Pancreas (tissue), 10 donors: Measurements from ENCODE around the gene BCR. TPM values are rescaled to one million over a fixed set of nuclear protein-coding genes. Genes with fewer than 3 reads are reported as not detected.

Source experiments
- ATAC-seq, 4 donors: fragments of 200-7000 bp; cut with Tn5 transposase; one replicate each; pipeline versions ENCODE4 v1.8.0 to v1.9.1; 2020; ENCODE audit warnings: mild to moderate bottlenecking in 4 of 4, moderate library complexity in 4 of 4
- DNase-seq, 6 donors: peaks; one replicate each; pipeline ENCODE4 v3.0.0-alpha.2; 2020
- FAIRE-seq: peaks from 2 replicates; lab custom pipeline; 2012; peaks lifted over from hg19 to GRCh38; lab: Jason Lieb, UNC
- H3K27ac ChIP-seq, 4 donors: fragments of 200-600 bp; sonication (generic); 1 replicate in 3 of 4; 2 replicates in 1 of 4; pipeline versions ENCODE4 v1.5.0 to v1.8.0; 2020
- H3K27me3 ChIP-seq, 4 donors: fragments of 200-600 bp; one replicate each; pipeline ENCODE4 v1.8.0; 2021
- H3K36me3 ChIP-seq, 3 donors: fragments of 200-600 bp; sonication (generic) in 1 of 3; one replicate each; pipeline versions ENCODE4 v1.5.0 to v1.8.0; 2020 to 2021
- H3K4me1 ChIP-seq, 3 donors: fragments of 200-600 bp; one replicate each; pipeline ENCODE4 v1.8.0; 2021
- H3K4me3 ChIP-seq, 4 donors: fragments of 200-600 bp; sonication (generic) in 2 of 4; one replicate each; pipeline versions ENCODE4 v1.5.0 to v1.8.0; 2020 to 2021
- H3K9me3 ChIP-seq, 4 donors: fragments of 200-600 bp; one replicate each; pipeline ENCODE4 v1.8.0; 2021
- WGBS, 2 donors: extraction: QIAGEN DNeasy Blood & Tissue Kit; methylation state at CpG; one replicate each; pipeline ENCODE4 v1.1.7; 2013; 5-methylcytosine and 5-hydroxymethylcytosine counted together
- intact Hi-C, 3 donors: fragments of 100-400 bp; cut with DNase I; formaldehyde crosslinking; loops; one replicate each; pipeline versions ENCODE4 v1.11.1 to v1.14.2; 2022
- polyA plus RNA-seq, 2 donors: library from polyadenylated mRNA; stranded (reverse); fragments of 200-250 nt; gene quantifications; one replicate each; pipeline ENCODE4 v1.2.3, GENCODE V29; 2013
- total RNA-seq, 6 donors: library from RNA; stranded (reverse); fragmentation: NEBNext Ultra II Directional in 4 of 6; extraction: Animal tissue kit (Norgen Biotek cat#: 25700) in 4 of 6; gene quantifications; one replicate each; pipeline versions ENCODE4 v1.2.1 to v1.2.4, GENCODE V29; 2021 to 2023
- TF ChIP-seq, protein P1 (sequence below), 4 donors: fragments of 200-600 bp; sonication (generic) in 3 of 4; IDR thresholded peaks; one replicate each; pipeline versions ENCODE4 v1.5.0 to v1.8.0; 2021; ENCODE audit warnings: antibody characterized with exemption in 4 of 4
- donor health status: healthy with polysubstance abuse.
- donor health status: DM: no; HTN: no; CAD: no; lungs with moderate emphysema.
- donor health status: DM: no; HTN: no; CAD: no.
- donor health status: control.
- donor health status: control.
- donor health status: Bipolar disorder and iron deficiency.
- donor health status: DM: yes; HTN: yes; CAD: no.
- donor health status: DM: no; HTN: no; CAD: no.
- donor health status: DM: no; HTN: no; CAD: no.
- donor health status: DM: yes; HTN: yes; CAD: no.

BCR gene
- total and polyA plus RNA-seq, 8 donors = 15.5 to 35.9 (median 18.1) TPM

GRCh38 chr22:23276656-23277582 lies 96.6 kb downstream of the BCR start:
- intact Hi-C loops = no loop called here
- Histone ChIP-seq H3K9me3 (no peaks in the 10 kb centered on the region), H3K36me3 (peaks cover 0 to 26% (median 2%) of the 10 kb centered on the region in 3 donors), H3K4me1 (peaks cover 0 to 11% (median 10%) of the 10 kb centered on the region in 3 donors), H3K27ac (no peak overlapping the region), H3K4me3 (no peak overlapping the region), H3K27me3 (no peaks in the 10 kb centered on the region)
- ATAC-seq (no peak), FAIRE-seq (no peak), DNase-seq (no peak)
- WGBS, 2 donors = 88 to 91% methylated on average over 20 of the region's 20 CpGs
- TF ChIP-seq, protein P1, sequence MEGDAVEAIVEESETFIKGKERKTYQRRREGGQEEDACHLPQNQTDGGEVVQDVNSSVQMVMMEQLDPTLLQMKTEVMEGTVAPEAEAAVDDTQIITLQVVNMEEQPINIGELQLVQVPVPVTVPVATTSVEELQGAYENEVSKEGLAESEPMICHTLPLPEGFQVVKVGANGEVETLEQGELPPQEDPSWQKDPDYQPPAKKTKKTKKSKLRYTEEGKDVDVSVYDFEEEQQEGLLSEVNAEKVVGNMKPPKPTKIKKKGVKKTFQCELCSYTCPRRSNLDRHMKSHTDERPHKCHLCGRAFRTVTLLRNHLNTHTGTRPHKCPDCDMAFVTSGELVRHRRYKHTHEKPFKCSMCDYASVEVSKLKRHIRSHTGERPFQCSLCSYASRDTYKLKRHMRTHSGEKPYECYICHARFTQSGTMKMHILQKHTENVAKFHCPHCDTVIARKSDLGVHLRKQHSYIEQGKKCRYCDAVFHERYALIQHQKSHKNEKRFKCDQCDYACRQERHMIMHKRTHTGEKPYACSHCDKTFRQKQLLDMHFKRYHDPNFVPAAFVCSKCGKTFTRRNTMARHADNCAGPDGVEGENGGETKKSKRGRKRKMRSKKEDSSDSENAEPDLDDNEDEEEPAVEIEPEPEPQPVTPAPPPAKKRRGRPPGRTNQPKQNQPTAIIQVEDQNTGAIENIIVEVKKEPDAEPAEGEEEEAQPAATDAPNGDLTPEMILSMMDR (IDR thresholded peaks at IDR 0.05) = no peak

DNA sequence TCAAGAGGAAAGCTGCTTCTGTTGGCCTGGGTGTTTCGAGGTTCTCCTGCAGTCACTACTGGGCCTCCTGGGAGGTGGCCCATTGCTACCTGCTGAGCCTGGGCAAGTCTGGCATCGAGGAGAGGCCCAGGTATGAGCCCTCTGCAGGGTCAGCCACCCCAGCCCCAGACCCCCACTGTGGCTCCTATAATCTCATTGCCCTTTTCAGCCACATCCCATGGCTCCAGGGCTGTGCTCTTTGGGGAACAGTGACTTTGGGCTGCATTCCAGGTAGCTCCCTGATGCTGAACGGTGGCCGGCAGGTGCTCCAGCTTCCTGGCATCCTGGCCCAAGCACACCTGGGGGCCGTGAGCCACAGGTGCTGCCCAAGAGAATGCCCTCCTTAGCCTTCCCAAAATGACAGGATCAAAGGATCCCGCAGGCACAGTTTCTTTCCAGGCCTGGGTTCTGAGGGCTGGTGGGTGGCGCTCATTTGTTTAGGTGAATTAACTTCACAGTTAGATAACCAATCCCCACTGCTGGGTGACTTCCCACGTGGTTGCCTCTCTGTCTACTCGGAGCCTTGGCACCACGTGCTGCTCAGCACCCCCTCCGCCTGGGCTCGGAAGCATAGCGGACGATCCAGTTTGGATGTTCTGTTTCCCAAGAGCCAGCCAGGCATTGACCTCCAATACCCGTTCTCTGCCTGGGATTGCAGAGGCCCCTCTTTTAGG lies 97.4 kb downstream of the BCR start:
- 86 to 88% methylated on average over 15 of the region's 15 CpGs for WGBS, 2 donors
- no peaks in the 10 kb centered on the region for H3K9me3 ChIP-seq
- H3K4me1 ChIP-seq = peaks cover 0 to 11% (median 10%) of the 10 kb centered on the region in 3 donors
- FAIRE-seq (no peak), ATAC-seq (no peak), DNase-seq (no peak)
- H3K27ac ChIP-seq = peak overlapping the region in 2 of 4 donors; percentile 46 to 73
- TF ChIP-seq, protein P1 (IDR thresholded peaks at IDR 0.05) = no peak
- no peak overlapping the region for H3K4me3 ChIP-seq
- peaks cover 0 to 18% (median 2%) of the 10 kb centered on the region in 3 donors for H3K36me3 ChIP-seq
- intact Hi-C loops = no loop called here
- no peaks in the 10 kb centered on the region for H3K27me3 ChIP-seq

DNA sequence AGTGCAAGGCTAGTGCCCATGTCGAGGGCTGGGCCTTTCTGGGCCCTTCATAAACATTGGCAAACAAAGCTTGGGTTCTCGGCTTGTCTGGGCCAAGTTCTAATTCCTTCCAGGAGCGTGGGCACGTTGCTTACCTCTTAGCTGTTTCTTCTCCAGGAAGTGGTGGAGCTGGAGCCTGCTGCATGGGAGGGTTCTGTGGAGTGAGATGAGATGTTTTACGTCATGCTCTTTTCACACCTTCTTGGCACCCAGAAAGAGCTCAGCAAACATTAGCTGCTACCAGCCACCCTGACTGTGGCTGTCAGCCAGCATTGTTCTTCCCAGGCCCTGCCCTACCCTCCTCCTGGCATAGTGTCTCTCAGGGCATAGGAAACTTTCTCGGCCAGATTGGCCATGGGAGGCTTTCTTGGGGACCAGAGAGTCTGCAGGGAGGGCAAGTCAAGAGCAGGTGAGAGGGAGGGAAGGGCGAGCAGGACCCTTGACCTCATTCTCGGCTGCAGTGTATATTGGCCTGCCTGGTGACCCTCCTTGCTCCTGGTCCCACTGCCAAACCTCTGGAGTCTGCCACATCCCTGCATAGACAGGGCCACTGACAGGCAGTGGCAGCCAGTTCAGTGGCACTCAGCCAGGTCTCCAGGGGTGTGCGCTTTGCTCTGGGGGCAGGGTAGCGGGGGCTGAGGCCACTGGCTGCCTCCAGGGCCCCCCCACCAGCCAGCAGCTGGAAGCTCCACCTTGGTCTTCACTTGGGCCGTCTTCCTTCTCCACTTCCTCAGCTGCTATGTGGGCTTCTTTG lies 98.8 kb downstream of the BCR start:
- H3K4me1 ChIP-seq = peaks cover 0 to 11% (median 10%) of the 10 kb centered on the region in 3 donors
- WGBS, 2 donors = 33 to 37% methylated on average over 11 of the region's 11 CpGs
- TF ChIP-seq, protein P1 (IDR thresholded peaks at IDR 0.05) = no peak
- H3K4me3 ChIP-seq = no peak overlapping the region
- H3K27ac ChIP-seq = peak overlapping the region; percentile 46 to 86 (median 69)
- peaks cover 0 to 4% (median 0%) of the 10 kb centered on the region in 3 donors for H3K36me3 ChIP-seq
- FAIRE-seq (peak; percentile 20), DNase-seq (peak; percentile 70 to 85 (median 81)), ATAC-seq (peak; percentile 81 to 87 (median 82))
- H3K9me3 ChIP-seq = no peaks in the 10 kb centered on the region
- intact Hi-C loops = no loop called here
- H3K27me3 ChIP-seq = no peaks in the 10 kb centered on the region

- no peak overlapping the region for H3K4me3 ChIP-seq
- H3K4me1 ChIP-seq = peaks cover 0 to 11% (median 10%) of the 10 kb centered on the region in 3 donors
- TF ChIP-seq, protein P1 (IDR thresholded peaks at IDR 0.05) = no peak
- WGBS, 2 donors = 75 to 81% methylated on average over 6 of the region's 6 CpGs
- peak overlapping the region in 3 of 4 donors; percentile 65 to 86 (median 73) for H3K27ac ChIP-seq
- ATAC-seq = no peak
- no peaks in the 10 kb centered on the region for H3K27me3 ChIP-seq
- peak in 1 of 6 donors; percentile 53 for DNase-seq
- FAIRE-seq = no peak
- H3K36me3 ChIP-seq = peaks cover 0 to 2% (median 0%) of the 10 kb centered on the region in 3 donors
- H3K9me3 ChIP-seq = no peaks in the 10 kb centered on the region
- intact Hi-C loops = loop anchor here in 2 of 3 donors (5.0 to 10.0 kb wide), 2 partner anchors 102 to 105 kb away; no protein-coding TSS in a partner anchor
These were observed 99.5 kb downstream of the BCR start for GRCh38 chr22:23279781-23280180.
